Measurements from ENCODE around the gene CHID1. TPM values are rescaled to one million over a fixed set of nuclear protein-coding genes. Genes with fewer than 3 reads are reported as not detected.

The CHID1 gene
- total and polyA plus RNA-seq, 3 donors from 2014 or later: 134 to 176 (median 146) TPM

GRCh38 chr11:832529-833113 lies 78.0 kb downstream of the CHID1 start, which contains the start of gene CD151:
Gene CD151, plus strand, starts transcription at chr11:832952. Its CDS starts 3,118 bp downstream, at chr11:836070.
- DNase-seq: peak; percentile 76
- Histone ChIP-seq H3K4me1 (peaks cover 47% of the 10 kb centered on the region), H3K27ac (peak within 1 kb of the TSS; percentile 55 to 81), H3K9me3 (no peaks in the 10 kb centered on the region), H3K36me3 (ENCODE audit: low read depth, missing control alignments) (no peaks in the 10 kb centered on the region), H3K4me3 (peak within 1 kb of the TSS; percentile 60 to 76), H3K27me3 (no peaks in the 10 kb centered on the region)
- TF ChIP-seq CTCF (IDR thresholded peaks at IDR 0.05) (no peak), POLR2A (IDR thresholded peaks at IDR 0.05) (no peak)
- WGBS, 2 donors: 3% methylated on average over 24 of the region's 67 CpGs; no CpG with 5 or more reads in 1 of the 2 donors
- intact Hi-C loops (cut with DNase I; ENCODE audit: low total_unique reads): no loop called here

DNA sequence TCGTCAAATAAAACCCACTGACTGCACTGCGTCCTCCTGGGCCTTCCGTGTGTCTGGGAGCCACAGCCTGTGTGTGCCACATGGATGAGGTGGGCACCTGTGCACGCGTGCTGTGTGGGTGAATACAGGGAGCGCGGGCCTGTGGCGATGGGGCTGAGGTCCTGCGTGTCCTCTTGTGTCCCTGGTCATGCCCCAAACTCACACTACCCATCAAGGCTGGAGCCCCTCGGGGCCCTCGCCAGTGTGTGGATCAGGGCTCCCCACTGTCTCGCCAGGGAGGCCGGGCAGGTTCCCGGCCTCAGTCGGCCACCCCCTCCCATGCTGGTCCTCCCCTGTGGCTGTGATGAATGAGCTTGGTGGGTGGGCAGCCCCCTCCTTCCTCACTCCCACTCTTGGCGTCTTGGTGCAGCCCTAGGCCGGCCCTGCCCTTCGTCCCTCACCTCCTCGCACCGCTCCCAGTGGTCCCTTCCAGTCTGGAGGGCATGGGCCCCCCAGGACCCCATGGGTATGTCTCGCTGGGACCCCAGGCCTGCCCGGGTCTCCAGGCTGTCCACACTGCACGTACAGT lies 78.6 kb downstream of the CHID1 start:
- 55 to 64% methylated on average over 12 to 23 of the region's 23 CpGs for WGBS, 2 donors
- no peak for TF ChIP-seq POLR2A (IDR thresholded peaks at IDR 0.05)
- TF ChIP-seq CTCF (IDR thresholded peaks at IDR 0.05): no peak
- Histone ChIP-seq H3K36me3 (ENCODE audit: low read depth, missing control alignments) (no peaks in the 10 kb centered on the region), H3K9me3 (no peaks in the 10 kb centered on the region), H3K4me1 (peaks cover 51% of the 10 kb centered on the region), H3K4me3 (peak overlapping the region; percentile 48 to 60), H3K27ac (no peak overlapping the region), H3K27me3 (no peaks in the 10 kb centered on the region)
- DNase-seq: no peak
- intact Hi-C loops (cut with DNase I; ENCODE audit: low total_unique reads): no loop called here

DNA sequence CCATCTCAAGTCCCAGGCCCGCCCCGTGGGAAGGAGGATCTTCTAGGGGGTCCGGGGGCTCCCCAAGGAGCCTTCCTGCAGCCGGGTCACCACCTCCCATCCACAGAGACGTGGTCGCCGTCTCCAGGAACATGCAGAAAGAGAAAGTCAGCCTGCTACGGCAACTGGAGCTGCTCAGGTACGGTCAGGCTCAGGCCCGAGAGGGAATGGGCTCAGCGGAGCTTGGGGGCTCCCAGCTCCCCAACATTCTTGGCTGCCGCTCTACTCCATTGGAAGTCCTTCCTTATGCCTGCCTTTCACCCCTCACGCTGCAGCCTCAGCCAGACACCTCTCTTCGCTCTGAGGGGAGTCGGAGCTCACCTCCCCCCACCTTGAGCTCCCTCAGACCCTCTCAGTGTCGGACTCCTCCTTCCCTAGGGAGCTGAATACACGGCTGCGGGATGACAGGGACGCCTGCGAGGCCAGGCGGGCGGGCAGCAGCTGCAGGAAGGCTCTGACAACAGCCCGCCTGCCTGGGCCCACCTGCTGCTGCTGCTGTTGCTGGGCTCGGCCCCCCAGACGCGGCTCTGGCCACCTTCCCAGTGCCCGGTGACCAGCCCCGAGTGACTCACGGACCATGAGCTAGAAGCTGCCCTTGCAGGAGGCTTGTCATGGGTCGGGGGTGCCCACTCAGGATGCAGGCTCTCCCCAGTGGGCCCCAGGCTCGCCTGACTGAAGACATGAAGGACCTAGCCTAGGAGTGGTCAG lies 79.3 kb downstream of the CHID1 start:
- H3K27ac ChIP-seq: no peak overlapping the region
- peaks cover 51% of the 10 kb centered on the region for H3K4me1 ChIP-seq
- no peak overlapping the region for H3K4me3 ChIP-seq
- H3K9me3 ChIP-seq: no peaks in the 10 kb centered on the region
- no peak for TF ChIP-seq CTCF (IDR thresholded peaks at IDR 0.05)
- no peak for TF ChIP-seq POLR2A (IDR thresholded peaks at IDR 0.05)
- H3K36me3 ChIP-seq (ENCODE audit: low read depth, missing control alignments): no peaks in the 10 kb centered on the region
- no peaks in the 10 kb centered on the region for H3K27me3 ChIP-seq
- WGBS, 2 donors: 46 to 51% methylated on average over 14 to 23 of the region's 31 CpGs
- no peak for DNase-seq
- intact Hi-C loops (cut with DNase I; ENCODE audit: low total_unique reads): no loop called here

- TF ChIP-seq POLR2A (IDR thresholded peaks at IDR 0.05) (no peak), CTCF (IDR thresholded peaks at IDR 0.05) (no peak)
- Histone ChIP-seq H3K36me3 (ENCODE audit: low read depth, missing control alignments) (no peaks in the 10 kb centered on the region), H3K27me3 (no peaks in the 10 kb centered on the region), H3K4me3 (peak overlapping the region; percentile 24 to 40), H3K4me1 (peaks cover 51% of the 10 kb centered on the region), H3K27ac (no peak overlapping the region), H3K9me3 (no peaks in the 10 kb centered on the region)
- intact Hi-C loops (cut with DNase I; ENCODE audit: low total_unique reads): no loop called here
- 0 to 2% methylated on average over 24 to 62 of the region's 78 CpGs for WGBS, 2 donors
- DNase-seq: peak; percentile 84
Observed at GRCh38 chr11:830295-831117, 80.1 kb downstream of the CHID1 start.
